22Rv1 (cell line): ENCODE results near the gene DNAH10.

Source experiments
- H3K27ac ChIP-seq: fragments of 450-650 bp; 2 replicates; pipeline ENCODE4 v1.5.1; 2017
- ZFX ChIP-seq: fragments of 450-650 bp; IDR thresholded peaks from 2 replicates; pipeline ENCODE4 v1.6.1; 2017; ENCODE audit warnings: antibody characterized with exemption, borderline replicate concordance
- TF ChIP-seq, protein P1 (sequence below): fragments of 450-650 bp; IDR thresholded peaks from 2 replicates; pipeline ENCODE4 v1.5.1; 2017; ENCODE audit warnings: mild to moderate bottlenecking

The DNAH10 gene

DNA sequence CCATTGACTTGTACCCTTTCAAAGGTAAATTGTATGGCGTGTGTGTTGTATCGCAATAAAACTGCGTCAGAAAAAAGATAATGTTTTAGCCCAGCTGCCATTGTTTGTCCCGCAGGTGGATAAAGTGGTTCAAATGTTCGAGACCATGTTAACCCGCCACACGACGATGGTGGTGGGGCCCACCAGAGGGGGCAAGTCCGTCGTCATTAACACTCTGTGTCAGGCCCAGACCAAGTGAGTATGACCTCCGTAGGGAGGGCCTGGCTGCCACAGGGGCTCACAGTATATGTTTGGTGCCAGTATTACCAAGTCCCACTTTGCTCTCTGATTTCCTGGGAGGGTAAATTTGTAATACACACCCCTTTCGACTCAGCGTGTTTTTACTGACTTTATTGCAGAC is 96.9 kb downstream of the DNAH10 start:
- no peak overlapping the region for H3K27ac ChIP-seq
- no peak for TF ChIP-seq ZFX
- TF ChIP-seq, protein P1, sequence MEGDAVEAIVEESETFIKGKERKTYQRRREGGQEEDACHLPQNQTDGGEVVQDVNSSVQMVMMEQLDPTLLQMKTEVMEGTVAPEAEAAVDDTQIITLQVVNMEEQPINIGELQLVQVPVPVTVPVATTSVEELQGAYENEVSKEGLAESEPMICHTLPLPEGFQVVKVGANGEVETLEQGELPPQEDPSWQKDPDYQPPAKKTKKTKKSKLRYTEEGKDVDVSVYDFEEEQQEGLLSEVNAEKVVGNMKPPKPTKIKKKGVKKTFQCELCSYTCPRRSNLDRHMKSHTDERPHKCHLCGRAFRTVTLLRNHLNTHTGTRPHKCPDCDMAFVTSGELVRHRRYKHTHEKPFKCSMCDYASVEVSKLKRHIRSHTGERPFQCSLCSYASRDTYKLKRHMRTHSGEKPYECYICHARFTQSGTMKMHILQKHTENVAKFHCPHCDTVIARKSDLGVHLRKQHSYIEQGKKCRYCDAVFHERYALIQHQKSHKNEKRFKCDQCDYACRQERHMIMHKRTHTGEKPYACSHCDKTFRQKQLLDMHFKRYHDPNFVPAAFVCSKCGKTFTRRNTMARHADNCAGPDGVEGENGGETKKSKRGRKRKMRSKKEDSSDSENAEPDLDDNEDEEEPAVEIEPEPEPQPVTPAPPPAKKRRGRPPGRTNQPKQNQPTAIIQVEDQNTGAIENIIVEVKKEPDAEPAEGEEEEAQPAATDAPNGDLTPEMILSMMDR: no peak

DNA sequence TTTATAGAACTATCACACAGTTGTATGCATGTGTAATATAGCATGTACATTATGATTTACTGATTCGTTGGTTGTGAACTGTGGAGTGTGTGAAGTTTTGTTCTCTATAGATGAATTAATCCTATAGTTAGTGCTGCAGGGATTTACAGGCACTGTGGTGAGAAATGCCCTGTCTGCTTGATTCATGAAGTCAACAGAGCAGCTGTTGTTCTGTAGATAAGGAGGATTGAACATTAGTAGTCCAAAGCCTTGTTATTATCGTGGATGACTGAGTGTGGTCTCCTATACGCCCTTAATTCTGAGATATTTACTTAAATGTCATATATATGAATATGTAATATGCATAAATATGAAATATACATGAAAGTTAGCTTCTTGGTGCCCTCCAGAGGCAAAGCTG is 98.3 kb downstream of the DNAH10 start:
- no peak overlapping the region for H3K27ac ChIP-seq
- TF ChIP-seq, protein P1: no peak
- TF ChIP-seq ZFX: no peak

DNA sequence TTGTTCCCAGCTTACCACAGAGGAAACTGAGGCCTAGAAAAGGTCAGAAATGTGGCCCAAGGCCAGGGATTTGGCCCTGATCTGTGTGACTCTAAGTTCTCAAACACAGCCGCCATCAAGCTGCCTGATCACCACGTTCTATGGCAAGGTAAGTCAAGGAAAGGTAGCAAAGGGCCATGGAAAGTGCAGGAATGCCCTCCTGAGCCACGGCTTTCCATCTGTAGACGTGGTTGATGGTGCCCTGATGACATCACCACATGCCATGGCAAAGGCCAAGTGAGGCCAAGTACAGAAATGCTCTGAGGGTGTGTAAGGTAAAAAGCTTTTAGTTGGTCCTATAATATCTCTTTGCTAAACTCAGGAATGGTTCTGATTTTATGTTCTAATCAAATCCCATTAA is 99.3 kb downstream of the DNAH10 start:
- TF ChIP-seq, protein P1: no peak
- TF ChIP-seq ZFX: no peak
- no peak overlapping the region for H3K27ac ChIP-seq

DNA sequence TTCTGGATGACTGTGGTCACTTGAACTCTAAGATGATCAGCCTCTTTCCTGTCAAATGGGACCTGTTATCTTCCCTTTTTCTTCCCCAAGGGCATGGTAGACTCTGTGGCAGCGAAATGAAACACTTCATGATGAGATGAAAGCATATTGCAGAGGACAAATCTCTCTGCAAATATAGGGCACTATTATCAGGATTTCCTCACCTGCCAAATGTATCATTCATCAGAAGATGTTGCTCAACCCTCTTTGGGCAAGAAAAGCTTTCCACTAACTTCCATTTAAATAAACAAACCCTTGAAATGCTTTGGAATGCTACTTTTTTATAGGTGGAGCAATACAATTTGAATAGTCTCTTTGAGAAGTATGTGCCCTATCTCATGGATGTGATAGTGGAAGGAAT is 105.0 kb downstream of the DNAH10 start:
- TF ChIP-seq, protein P1: no peak
- no peak for TF ChIP-seq ZFX

DNA sequence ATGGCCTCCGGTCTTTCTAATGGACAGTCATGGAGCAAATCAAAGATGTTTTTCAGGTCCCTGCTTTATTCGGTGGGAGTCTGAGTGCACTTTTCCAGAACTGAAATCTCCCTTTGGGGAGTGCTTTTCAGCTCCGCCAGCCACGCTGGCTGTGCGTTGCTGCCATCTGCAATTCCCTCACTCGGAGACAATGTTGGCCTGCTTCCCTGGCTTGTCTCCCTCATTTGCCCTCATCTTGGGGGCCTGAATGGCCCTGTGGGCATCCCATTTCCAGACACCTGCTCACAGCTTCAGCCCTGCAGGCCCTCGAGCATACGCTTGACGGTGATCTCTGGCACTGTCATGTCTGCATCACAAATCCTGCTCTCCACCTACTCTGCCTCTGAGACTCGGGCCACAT is 106.7 kb downstream of the DNAH10 start:
- no peak for TF ChIP-seq ZFX
- TF ChIP-seq, protein P1: no peak
- no peak overlapping the region for H3K27ac ChIP-seq

More for the DNA sequence above, 105.0 kb downstream of the DNAH10 start:
- H3K27ac ChIP-seq: no peak overlapping the region

DNA sequence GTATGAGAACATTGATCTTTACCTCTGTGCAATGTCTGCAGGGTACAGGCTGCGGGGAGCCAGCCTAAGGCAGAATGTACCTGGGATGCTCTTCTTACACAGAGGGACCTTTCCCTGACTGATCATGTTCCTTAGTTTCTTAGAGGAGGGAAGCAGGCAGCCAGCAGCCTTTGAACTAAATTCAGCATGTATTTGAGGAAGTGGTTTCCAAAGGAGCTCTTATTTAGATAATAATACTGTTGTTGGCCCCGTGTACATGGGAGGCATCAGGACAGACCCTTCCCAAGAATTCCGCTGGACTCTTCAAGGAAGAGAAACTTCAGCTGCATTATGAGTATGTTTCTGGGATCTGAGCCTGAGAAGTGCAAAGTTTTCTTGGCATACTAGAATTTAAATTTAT is 111.7 kb downstream of the DNAH10 start:
- TF ChIP-seq ZFX: no peak
- TF ChIP-seq, protein P1: no peak

DNA sequence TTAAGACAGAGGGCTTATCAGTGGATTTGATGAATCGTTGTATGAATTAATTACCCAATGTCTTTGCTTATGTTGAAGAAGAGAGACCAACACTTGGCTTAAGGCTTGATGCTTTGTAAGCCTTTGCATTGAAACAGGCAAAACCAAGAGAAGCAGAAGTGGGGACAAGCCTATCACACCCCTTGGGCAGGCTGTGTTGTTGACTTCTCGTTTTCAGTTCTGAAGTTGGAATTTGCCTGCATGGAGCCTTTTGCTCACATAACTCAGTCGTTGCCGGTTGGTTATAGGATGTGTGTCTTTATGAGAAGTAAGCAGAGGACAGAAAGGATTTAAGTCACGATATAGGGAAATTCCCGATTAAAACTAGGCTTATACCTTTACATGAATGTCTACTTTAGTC is 115.9 kb downstream of the DNAH10 start:
- no peak for TF ChIP-seq ZFX
- TF ChIP-seq, protein P1: no peak
- no peak overlapping the region for H3K27ac ChIP-seq

More for the DNA sequence above, 111.7 kb downstream of the DNAH10 start:
- no peak overlapping the region for H3K27ac ChIP-seq
